Measurements from ENCODE around the gene RPL37. TPM values are rescaled to one million over a fixed set of nuclear protein-coding genes. Genes with fewer than 3 reads are reported as not detected.
"Not testable (repeated sequence)": the region's sequence is repeated elsewhere in the genome, so short reads cannot be mapped to it uniquely, and the experiment has no call there.

Gene RPL37
- total and polyA plus RNA-seq, 2 donors from 2014 or later, result 919 to 2,564 TPM

GRCh38 chr5:40866844-40867243 is 31.8 kb upstream of the RPL37 start:
- no peaks in the 10 kb centered on the region for H3K27me3 ChIP-seq (ENCODE audit: control insufficient read depth, insufficient read depth, low read length)
- no peaks in the 10 kb centered on the region for H3K9me3 ChIP-seq (ENCODE audit: control insufficient read depth in 2 of 3, insufficient read depth in 1 of 3, low read length in 3 of 3)
- H3K4me3 ChIP-seq (ENCODE audit: low read length in 3 of 3), result no peak overlapping the region
- no peak for DNase-seq
- H3K4me1 ChIP-seq (ENCODE audit: control insufficient read depth in 2 of 3, insufficient read depth in 2 of 3, low read depth in 1 of 3, low read length in 3 of 3), result no peaks in the 10 kb centered on the region
- H3K36me3 ChIP-seq (ENCODE audit: control insufficient read depth in 2 of 3, insufficient read depth in 3 of 3, low read length in 3 of 3), result no peaks in the 10 kb centered on the region
- H3K27ac ChIP-seq (ENCODE audit: low read depth in 2 of 2, low read length in 2 of 2), result no peak overlapping the region
- intact Hi-C loops (cut with DNase I), result no loop called here
- H3K9ac ChIP-seq (ENCODE audit: low read length in 3 of 3), result no peak overlapping the region
- FAIRE-seq, result no peak
- TF ChIP-seq, protein P1, sequence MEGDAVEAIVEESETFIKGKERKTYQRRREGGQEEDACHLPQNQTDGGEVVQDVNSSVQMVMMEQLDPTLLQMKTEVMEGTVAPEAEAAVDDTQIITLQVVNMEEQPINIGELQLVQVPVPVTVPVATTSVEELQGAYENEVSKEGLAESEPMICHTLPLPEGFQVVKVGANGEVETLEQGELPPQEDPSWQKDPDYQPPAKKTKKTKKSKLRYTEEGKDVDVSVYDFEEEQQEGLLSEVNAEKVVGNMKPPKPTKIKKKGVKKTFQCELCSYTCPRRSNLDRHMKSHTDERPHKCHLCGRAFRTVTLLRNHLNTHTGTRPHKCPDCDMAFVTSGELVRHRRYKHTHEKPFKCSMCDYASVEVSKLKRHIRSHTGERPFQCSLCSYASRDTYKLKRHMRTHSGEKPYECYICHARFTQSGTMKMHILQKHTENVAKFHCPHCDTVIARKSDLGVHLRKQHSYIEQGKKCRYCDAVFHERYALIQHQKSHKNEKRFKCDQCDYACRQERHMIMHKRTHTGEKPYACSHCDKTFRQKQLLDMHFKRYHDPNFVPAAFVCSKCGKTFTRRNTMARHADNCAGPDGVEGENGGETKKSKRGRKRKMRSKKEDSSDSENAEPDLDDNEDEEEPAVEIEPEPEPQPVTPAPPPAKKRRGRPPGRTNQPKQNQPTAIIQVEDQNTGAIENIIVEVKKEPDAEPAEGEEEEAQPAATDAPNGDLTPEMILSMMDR (IDR thresholded peaks at IDR 0.05; ENCODE audit: borderline replicate concordance, extremely low read depth, insufficient read depth), result no peak

DNA sequence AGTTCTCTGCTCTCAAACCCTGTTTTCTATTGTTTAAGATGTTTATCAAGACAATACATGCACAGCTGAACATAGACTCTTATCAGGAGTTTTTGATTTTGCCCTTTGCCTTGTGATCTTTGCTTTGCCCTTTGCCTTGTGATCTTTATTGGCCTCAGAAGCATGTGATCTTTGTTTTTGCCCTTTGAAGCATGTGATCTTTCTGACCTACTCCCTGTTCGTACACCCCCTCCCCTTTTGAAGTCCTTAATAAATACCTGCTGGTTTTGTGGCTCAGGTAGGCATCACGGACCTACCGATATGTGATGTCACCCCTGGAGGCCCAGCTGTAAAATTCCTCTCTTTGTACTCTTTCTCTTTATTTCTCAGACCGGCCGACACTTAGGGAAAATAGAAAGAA is 30.0 kb upstream of the RPL37 start:
- H3K36me3 ChIP-seq (ENCODE audit: control insufficient read depth in 2 of 3, insufficient read depth in 3 of 3, low read length in 3 of 3); FAIRE-seq; H3K4me3 ChIP-seq (ENCODE audit: low read length in 3 of 3); intact Hi-C loops (cut with DNase I); H3K9ac ChIP-seq (ENCODE audit: low read length in 3 of 3); H3K27ac ChIP-seq (ENCODE audit: low read depth in 2 of 2, low read length in 2 of 2); H3K27me3 ChIP-seq (ENCODE audit: control insufficient read depth, insufficient read depth, low read length); H3K4me1 ChIP-seq (ENCODE audit: control insufficient read depth in 2 of 3, insufficient read depth in 2 of 3, low read depth in 1 of 3, low read length in 3 of 3); DNase-seq; H3K9me3 ChIP-seq (ENCODE audit: control insufficient read depth in 2 of 3, insufficient read depth in 1 of 3, low read length in 3 of 3): not testable (repeated sequence)

DNA sequence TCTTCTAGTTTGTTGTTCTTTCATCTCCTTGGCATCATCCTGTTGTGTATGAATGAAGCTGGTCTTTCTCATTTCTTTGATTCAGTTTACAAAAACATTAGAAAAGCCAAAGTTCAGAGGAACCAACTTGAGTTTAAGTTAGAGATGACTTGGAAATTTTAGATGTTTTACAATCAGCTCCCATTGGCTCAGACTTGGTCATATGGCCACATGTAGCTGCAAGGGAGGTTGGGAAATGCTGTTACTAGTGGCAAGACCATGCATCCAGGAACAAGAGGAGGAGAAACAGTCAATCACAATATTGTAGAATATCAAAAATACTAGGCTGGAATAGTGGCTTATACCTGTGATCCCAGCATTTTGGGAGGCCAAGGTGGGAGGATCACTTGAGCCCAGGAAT is 25.7 kb upstream of the RPL37 start:
- no peaks in the 10 kb centered on the region for H3K4me1 ChIP-seq (ENCODE audit: control insufficient read depth in 2 of 3, insufficient read depth in 2 of 3, low read depth in 1 of 3, low read length in 3 of 3)
- no peak for DNase-seq
- H3K9me3 ChIP-seq (ENCODE audit: control insufficient read depth in 2 of 3, insufficient read depth in 1 of 3, low read length in 3 of 3), result no peaks in the 10 kb centered on the region
- H3K27ac ChIP-seq (ENCODE audit: low read depth in 2 of 2, low read length in 2 of 2), result no peak overlapping the region
- intact Hi-C loops (cut with DNase I), result no loop called here
- no peaks in the 10 kb centered on the region for H3K27me3 ChIP-seq (ENCODE audit: control insufficient read depth, insufficient read depth, low read length)
- no peaks in the 10 kb centered on the region for H3K36me3 ChIP-seq (ENCODE audit: control insufficient read depth in 2 of 3, insufficient read depth in 3 of 3, low read length in 3 of 3)
- H3K9ac ChIP-seq (ENCODE audit: low read length in 3 of 3), result no peak overlapping the region
- FAIRE-seq, result no peak
- no peak overlapping the region for H3K4me3 ChIP-seq (ENCODE audit: low read length in 3 of 3)
- TF ChIP-seq, protein P1 (IDR thresholded peaks at IDR 0.05; ENCODE audit: borderline replicate concordance, extremely low read depth, insufficient read depth), result no peak

GRCh38 chr5:40853632-40854192 is 18.7 kb upstream of the RPL37 start:
- intact Hi-C loops (cut with DNase I), result no loop called here
- no peaks in the 10 kb centered on the region for H3K4me1 ChIP-seq (ENCODE audit: control insufficient read depth in 2 of 3, insufficient read depth in 2 of 3, low read depth in 1 of 3, low read length in 3 of 3)

More at GRCh38 chr5:40853632-40854192, 18.7 kb upstream of the RPL37 start:
- FAIRE-seq, result no peak
- H3K9ac ChIP-seq (ENCODE audit: low read length in 3 of 3), result no peak overlapping the region
- no peaks in the 10 kb centered on the region for H3K9me3 ChIP-seq (ENCODE audit: control insufficient read depth in 2 of 3, insufficient read depth in 1 of 3, low read length in 3 of 3)
- DNase-seq, result no peak
- no peaks in the 10 kb centered on the region for H3K36me3 ChIP-seq (ENCODE audit: control insufficient read depth in 2 of 3, insufficient read depth in 3 of 3, low read length in 3 of 3)
- H3K27me3 ChIP-seq (ENCODE audit: control insufficient read depth, insufficient read depth, low read length), result no peaks in the 10 kb centered on the region
- H3K27ac ChIP-seq (ENCODE audit: low read depth in 2 of 2, low read length in 2 of 2), result no peak overlapping the region
- no peak overlapping the region for H3K4me3 ChIP-seq (ENCODE audit: low read length in 3 of 3)
- TF ChIP-seq, protein P1 (IDR thresholded peaks at IDR 0.05; ENCODE audit: borderline replicate concordance, extremely low read depth, insufficient read depth), result no peak

All from kidney (tissue), 14 donors.